Rectal smooth muscle tissue (tissue), 1 donor: ENCODE measurements around the gene TDP1.
"Not testable (repeated sequence)": the region's sequence is repeated elsewhere in the genome, so short reads cannot be mapped to it uniquely, and the experiment has no call there.

Source experiments
- H3K27ac ChIP-seq: one replicate; pipeline ENCODE4 v1.7.0; 2013; ENCODE audit warnings: low read depth, low read length, inconsistent platforms
- H3K27me3 ChIP-seq: one replicate; pipeline ENCODE4 v1.7.0; 2013; ENCODE audit warnings: low read length; ENCODE audit not compliant: control insufficient read depth, insufficient read depth
- H3K36me3 ChIP-seq: one replicate; pipeline ENCODE4 v1.7.0; 2013; ENCODE audit warnings: low read length; ENCODE audit not compliant: control insufficient read depth, insufficient read depth
- H3K4me1 ChIP-seq: one replicate; pipeline ENCODE4 v1.7.0; 2013; ENCODE audit warnings: low read length; ENCODE audit not compliant: control insufficient read depth, insufficient read depth
- H3K4me3 ChIP-seq: one replicate; pipeline ENCODE4 v1.7.0; 2013; ENCODE audit warnings: low read length
- H3K9ac ChIP-seq: one replicate; pipeline ENCODE4 v1.7.0; 2013; ENCODE audit warnings: low read length

Gene TDP1

DNA sequence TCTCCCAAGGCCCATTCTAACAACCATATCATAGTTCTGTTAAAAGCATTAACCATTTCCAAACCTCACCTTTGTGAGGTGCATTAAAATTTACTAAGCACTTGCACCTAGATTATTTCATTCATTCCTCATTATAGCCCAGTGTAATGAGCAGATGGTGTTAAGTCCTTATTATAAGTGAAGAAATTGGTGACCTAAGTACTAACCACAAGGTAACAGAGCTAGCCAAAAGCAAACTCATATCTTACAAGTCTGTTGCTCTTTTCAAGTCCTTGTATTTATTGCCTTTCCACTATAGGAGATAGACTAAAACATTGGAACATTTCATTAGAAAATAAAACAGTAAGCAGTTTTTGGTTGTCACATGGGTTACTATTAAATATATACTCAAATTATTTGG lies 49.7 kb downstream of the TDP1 start:
- Histone ChIP-seq H3K4me1 (no peaks in the 10 kb centered on the region), H3K36me3 (no peaks in the 10 kb centered on the region), H3K9ac (no peak overlapping the region), H3K4me3 (no peak overlapping the region), H3K27me3 (no peaks in the 10 kb centered on the region), H3K27ac (no peak overlapping the region)

- Histone ChIP-seq H3K4me1 (no peaks in the 10 kb centered on the region), H3K4me3 (no peak overlapping the region), H3K9ac (no peak overlapping the region), H3K36me3 (no peaks in the 10 kb centered on the region), H3K27ac (no peak overlapping the region), H3K27me3 (no peaks in the 10 kb centered on the region)
Measured at GRCh38 chr14:90005939-90006530, 50.3 kb downstream of the TDP1 start.

DNA sequence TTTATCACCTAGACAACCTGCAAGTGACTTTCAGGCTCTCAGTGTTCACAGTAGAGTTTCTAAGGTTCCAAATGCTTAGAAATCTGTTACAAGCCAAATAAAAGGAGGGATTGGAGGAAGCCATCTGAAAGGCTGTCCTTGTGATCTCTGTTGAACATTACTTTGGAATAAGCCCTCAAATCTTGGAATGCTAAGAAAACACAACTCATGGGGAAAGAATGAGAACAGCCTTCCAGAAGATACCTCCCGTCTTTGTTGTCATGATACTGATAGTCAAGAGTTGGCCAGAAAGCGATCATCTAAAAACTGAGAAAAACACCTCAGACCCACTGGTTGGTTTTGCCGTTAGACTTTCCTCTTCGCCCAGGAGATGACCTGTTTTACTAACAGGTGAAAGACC lies 61.6 kb downstream of the TDP1 start:
- Histone ChIP-seq H3K9ac (no peak overlapping the region), H3K4me1 (no peaks in the 10 kb centered on the region), H3K27ac (no peak overlapping the region), H3K4me3 (no peak overlapping the region), H3K36me3 (peaks cover 2% of the 10 kb centered on the region), H3K27me3 (no peaks in the 10 kb centered on the region)

GRCh38 chr14:90019824-90020523 lies 64.2 kb downstream of the TDP1 start:
- Histone ChIP-seq H3K27me3 (no peaks in the 10 kb centered on the region), H3K9ac (no peak overlapping the region)

DNA sequence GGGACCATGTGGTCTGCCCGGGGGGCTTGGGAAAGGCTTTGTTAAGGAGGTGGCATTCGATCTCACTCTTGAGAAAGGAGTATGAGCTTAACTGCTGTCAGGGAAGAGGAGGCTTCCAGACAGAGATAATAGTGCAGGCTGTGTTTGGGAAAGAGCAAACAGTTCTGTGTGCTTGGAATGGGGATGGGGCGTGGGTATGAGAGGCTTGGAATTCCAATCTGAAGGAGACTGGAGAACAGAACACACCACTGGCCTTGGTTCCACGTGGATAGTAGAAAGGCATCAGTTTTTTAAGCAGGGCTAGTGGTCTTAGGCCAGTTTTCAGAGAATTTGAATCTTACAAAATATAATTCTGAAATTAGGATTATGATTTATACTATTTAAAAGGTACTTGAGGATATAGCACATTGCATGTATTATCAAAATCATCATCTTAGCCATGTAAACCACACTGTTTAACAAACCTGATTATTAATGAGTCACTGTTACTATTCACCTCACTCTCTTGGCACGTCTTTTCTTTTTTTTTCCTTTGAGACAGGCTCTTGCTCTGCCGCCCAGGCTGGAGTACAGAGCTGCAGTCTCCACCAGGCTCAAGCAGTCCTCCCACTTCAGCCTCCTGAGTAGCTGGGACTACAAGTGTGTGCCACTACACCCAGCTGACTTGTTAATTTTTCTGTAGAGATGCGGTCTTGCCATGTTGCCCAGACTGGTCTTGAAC lies 67.6 kb downstream of the TDP1 start:
- Histone ChIP-seq H3K4me3 (no peak overlapping the region), H3K9ac (no peak overlapping the region), H3K36me3 (no peaks in the 10 kb centered on the region), H3K27ac (no peak overlapping the region), H3K27me3 (no peaks in the 10 kb centered on the region), H3K4me1 (no peaks in the 10 kb centered on the region)

More at GRCh38 chr14:90019824-90020523, 64.2 kb downstream of the TDP1 start:
- peaks cover 2% of the 10 kb centered on the region for H3K36me3 ChIP-seq
- no peaks in the 10 kb centered on the region for H3K4me1 ChIP-seq
- no peak overlapping the region for H3K27ac ChIP-seq
- no peak overlapping the region for H3K4me3 ChIP-seq

GRCh38 chr14:90024910-90025309 lies 69.2 kb downstream of the TDP1 start:
- no peaks in the 10 kb centered on the region for H3K4me1 ChIP-seq
- no peak overlapping the region for H3K4me3 ChIP-seq
- H3K27me3 ChIP-seq, result no peaks in the 10 kb centered on the region
- H3K36me3 ChIP-seq, result no peaks in the 10 kb centered on the region
- H3K9ac ChIP-seq, result no peak overlapping the region
- H3K27ac ChIP-seq, result no peak overlapping the region

DNA sequence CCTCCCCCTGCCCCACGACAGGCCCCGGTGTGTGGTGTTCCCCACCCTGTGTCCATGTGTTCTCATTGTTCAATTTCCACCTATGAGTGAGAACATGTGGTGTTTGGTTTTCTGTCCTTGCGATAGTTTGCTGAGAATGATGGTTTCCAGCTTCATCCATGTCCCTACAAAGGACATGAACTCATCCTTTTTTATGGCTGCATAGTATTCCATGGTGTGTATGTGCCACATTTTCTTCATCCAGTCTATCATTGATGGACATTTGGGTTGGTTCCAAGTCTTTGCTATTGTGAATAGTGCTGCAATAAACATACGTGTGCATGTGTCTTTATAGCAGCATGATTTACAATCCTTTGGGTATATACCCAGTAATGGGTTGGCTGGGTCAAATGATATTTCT lies 70.9 kb downstream of the TDP1 start:
- H3K9ac ChIP-seq, H3K27ac ChIP-seq, H3K36me3 ChIP-seq, H3K4me1 ChIP-seq, H3K4me3 ChIP-seq, H3K27me3 ChIP-seq: not testable (repeated sequence)

GRCh38 chr14:90027842-90028241 lies 72.1 kb downstream of the TDP1 start:
- Histone ChIP-seq H3K4me1 (no peaks in the 10 kb centered on the region), H3K36me3 (no peaks in the 10 kb centered on the region), H3K9ac (no peak overlapping the region), H3K27me3 (no peaks in the 10 kb centered on the region), H3K4me3 (no peak overlapping the region), H3K27ac (no peak overlapping the region)

GRCh38 chr14:90034156-90034555 lies 78.4 kb downstream of the TDP1 start:
- no peaks in the 10 kb centered on the region for H3K27me3 ChIP-seq
- H3K9ac ChIP-seq, result no peak overlapping the region
- no peak overlapping the region for H3K4me3 ChIP-seq
- H3K36me3 ChIP-seq, result no peaks in the 10 kb centered on the region
- H3K27ac ChIP-seq, result no peak overlapping the region
- no peaks in the 10 kb centered on the region for H3K4me1 ChIP-seq

DNA sequence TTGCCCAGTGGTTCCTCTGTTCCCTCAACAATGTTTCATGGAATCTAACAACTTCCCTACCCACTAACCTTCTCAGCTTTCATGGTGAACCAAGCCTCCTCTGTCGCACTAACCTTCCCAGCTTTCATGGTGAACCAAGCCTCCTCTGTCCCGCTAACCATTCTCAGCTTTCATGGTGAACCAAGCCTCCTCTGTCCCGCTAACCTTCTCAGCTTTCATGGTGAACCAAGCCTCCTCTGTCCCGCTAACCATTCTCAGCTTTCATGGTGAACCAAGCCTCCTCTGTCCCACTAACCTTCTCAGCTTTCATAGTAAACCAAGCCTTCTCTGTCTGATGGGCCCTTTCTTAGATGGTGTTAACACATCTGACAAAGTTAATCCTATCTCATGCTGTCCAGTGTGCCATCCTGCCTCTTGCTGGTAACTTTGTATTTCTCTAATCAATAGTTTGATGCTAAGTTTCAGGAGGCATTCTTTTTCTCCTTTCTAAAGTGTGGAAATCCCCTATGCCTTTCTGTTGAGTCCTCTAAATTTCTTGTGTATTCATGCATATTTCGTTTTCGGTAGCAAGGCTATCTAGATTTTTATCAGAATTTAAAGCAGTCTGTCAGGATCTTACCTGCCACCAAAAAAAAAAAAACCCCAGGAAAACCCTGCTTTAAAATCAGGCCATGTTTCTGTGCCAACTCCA lies 79.3 kb downstream of the TDP1 start:
- H3K27ac ChIP-seq, result no peak overlapping the region
- no peak overlapping the region for H3K4me3 ChIP-seq
- H3K4me1 ChIP-seq, result no peaks in the 10 kb centered on the region
- H3K9ac ChIP-seq, result no peak overlapping the region
- no peaks in the 10 kb centered on the region for H3K36me3 ChIP-seq
- no peaks in the 10 kb centered on the region for H3K27me3 ChIP-seq

DNA sequence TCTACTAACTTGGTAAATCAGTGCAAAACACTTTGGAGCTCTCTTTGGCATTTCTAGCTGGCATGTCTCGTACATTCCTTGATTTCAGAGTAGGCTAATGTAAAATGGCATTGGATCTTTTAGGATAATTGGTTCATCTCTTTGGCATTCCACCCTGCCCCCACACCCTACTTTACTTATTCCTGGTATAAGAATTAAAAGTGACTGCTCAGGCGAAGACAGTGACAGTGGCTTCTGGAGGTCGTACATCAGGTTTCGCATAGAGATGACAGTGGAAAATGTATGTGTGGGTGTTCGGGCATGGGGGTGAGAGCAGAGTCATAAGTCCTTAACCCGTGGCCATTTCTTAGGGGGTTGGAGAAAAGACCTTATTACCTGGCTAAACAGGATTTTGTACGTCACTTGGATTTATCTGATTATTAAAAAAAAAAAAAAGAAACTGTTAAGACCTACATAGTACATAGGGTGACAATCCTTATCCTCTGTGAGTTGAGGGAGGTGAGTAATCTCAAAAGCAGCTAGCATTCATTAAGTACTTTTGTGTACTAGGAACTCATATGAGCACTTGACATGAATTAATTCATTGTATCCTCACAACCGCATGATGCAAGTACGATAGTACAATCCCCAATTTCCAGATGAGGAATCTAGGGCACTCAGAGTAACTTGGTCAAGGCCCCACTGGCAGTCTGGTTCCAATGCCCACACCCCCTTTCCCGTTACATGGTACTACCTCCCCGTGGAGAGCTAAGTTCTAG lies 83.7 kb downstream of the TDP1 start:
- H3K36me3 ChIP-seq, result no peaks in the 10 kb centered on the region
- H3K9ac ChIP-seq, result no peak overlapping the region
- H3K27ac ChIP-seq, result no peak overlapping the region
- no peaks in the 10 kb centered on the region for H3K4me1 ChIP-seq
- no peaks in the 10 kb centered on the region for H3K27me3 ChIP-seq
- H3K4me3 ChIP-seq, result no peak overlapping the region

DNA sequence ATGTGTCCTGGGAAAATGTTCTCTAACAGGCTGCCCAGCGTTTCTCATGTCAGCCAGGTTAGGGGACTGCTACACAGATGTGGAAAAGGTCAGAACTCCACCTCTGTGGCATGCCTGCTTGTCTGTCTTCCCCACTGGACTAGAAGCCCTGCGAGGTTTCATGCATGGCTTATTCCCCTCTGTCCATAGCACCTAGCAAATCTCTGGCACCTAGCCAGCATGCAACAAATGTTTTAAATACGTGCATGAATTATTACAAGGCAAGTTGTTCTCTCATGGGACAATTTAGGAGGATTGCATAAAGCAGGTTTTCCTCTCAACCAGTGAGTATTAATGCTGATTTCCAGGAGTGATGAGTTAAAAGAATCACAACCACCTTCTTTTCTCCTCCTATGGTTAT lies 84.7 kb downstream of the TDP1 start:
- Histone ChIP-seq H3K4me3 (no peak overlapping the region), H3K9ac (no peak overlapping the region), H3K27me3 (no peaks in the 10 kb centered on the region), H3K4me1 (no peaks in the 10 kb centered on the region), H3K27ac (no peak overlapping the region), H3K36me3 (no peaks in the 10 kb centered on the region)
